PFSK-1 (cell line): ENCODE results near the gene DCTN4.

Experiments
- FOXP2 ChIP-seq: optimal IDR thresholded peaks from 2 replicates; pipeline ENCODE3; 2011; ENCODE audit warnings: borderline replicate concordance, control low read depth, inconsistent platforms; ENCODE audit not compliant: insufficient read depth; ENCODE audit errors: extremely low read length, extremely low read depth
- POLR2AphosphoS5 ChIP-seq: IDR thresholded peaks from 2 replicates; pipeline ENCODE4 v1.6.1; 2012; ENCODE audit warnings: low read depth, mild to moderate bottlenecking, control low read depth, low read length, moderate library complexity
- SIN3A ChIP-seq: IDR thresholded peaks from 2 replicates; pipeline ENCODE4 v1.6.1; 2012; ENCODE audit warnings: mild to moderate bottlenecking, low read length, moderate library complexity, borderline replicate concordance; ENCODE audit not compliant: insufficient read depth
- TAF1 ChIP-seq: IDR thresholded peaks from 2 replicates; pipeline ENCODE4 v1.6.1; 2012; ENCODE audit warnings: low read length, control low read depth, borderline replicate concordance; ENCODE audit not compliant: insufficient read depth
- TF ChIP-seq, protein P1 (sequence below), 2 experiments: IDR thresholded peaks; 2 replicates each; pipeline versions ENCODE4 v1.6.1 to v1.8.0; 2011 to 2012; ENCODE audit warnings: low read depth in 2 of 2, low read length in 2 of 2, control low read depth in 1 of 2, inconsistent platforms in 1 of 2, mild to moderate bottlenecking in 1 of 2, moderate library complexity in 1 of 2; ENCODE audit not compliant: insufficient read depth in 1 of 2

DCTN4 gene

DNA sequence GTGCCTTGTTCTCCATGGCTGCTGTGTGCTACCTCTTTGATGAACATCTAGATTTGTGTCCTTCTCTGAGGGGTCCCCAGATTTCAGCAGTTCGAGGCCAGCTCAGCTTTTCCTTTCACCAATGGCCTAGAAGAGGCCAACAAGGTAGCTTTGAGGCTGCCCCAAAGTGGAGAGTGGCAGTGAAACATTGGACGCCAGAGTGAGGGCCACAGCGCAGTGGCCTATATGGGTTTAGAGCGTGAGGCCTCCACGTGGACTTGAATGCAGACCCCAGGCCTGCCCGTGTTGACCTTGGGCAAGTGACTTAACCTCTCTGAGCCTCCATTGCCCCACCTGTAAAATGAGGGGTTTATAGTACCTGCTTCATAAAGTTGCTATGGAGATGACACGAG, 85.9 kb downstream of the DCTN4 start:
- TF ChIP-seq, protein P1, sequence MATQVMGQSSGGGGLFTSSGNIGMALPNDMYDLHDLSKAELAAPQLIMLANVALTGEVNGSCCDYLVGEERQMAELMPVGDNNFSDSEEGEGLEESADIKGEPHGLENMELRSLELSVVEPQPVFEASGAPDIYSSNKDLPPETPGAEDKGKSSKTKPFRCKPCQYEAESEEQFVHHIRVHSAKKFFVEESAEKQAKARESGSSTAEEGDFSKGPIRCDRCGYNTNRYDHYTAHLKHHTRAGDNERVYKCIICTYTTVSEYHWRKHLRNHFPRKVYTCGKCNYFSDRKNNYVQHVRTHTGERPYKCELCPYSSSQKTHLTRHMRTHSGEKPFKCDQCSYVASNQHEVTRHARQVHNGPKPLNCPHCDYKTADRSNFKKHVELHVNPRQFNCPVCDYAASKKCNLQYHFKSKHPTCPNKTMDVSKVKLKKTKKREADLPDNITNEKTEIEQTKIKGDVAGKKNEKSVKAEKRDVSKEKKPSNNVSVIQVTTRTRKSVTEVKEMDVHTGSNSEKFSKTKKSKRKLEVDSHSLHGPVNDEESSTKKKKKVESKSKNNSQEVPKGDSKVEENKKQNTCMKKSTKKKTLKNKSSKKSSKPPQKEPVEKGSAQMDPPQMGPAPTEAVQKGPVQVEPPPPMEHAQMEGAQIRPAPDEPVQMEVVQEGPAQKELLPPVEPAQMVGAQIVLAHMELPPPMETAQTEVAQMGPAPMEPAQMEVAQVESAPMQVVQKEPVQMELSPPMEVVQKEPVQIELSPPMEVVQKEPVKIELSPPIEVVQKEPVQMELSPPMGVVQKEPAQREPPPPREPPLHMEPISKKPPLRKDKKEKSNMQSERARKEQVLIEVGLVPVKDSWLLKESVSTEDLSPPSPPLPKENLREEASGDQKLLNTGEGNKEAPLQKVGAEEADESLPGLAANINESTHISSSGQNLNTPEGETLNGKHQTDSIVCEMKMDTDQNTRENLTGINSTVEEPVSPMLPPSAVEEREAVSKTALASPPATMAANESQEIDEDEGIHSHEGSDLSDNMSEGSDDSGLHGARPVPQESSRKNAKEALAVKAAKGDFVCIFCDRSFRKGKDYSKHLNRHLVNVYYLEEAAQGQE (IDR thresholded peaks at IDR 0.05; ENCODE audit: insufficient read depth in 1 of 2, low read depth in 2 of 2, low read length in 2 of 2), result no peak
- TF ChIP-seq SIN3A, result no peak
- TF ChIP-seq FOXP2, result no peak

DNA sequence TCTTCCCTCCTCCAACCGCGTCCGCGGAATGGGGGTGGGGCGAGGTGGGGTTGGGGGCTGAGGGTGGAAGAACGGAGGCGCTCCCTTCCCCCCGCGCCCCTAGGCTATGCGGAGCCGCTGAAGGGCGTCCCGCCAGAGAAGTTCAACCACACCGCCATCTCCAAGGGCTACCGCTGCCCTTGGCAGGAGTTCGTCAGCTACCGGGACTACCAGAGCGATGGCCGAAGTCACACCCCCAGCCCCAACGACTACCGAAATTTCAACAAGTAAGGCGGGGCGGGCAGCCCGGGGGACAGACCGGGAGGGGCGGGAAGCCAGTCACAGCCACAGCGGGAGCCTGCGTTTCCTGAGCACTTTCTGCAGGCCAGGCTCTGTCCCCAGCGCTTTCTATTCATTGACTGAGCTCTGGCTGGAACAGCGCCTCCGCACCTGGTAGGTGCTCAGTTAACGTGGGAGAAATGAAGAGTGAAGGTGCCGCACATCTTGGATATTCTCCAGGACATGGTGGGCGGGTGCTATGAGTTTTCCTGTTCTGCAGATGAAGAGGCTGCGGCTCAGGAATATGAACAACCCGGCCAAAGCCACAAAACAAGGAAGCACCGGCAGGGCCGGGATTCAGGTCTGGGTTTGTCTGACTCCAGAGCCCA, 86.5 kb downstream of the DCTN4 start:
- no peak for TF ChIP-seq FOXP2

DNA sequence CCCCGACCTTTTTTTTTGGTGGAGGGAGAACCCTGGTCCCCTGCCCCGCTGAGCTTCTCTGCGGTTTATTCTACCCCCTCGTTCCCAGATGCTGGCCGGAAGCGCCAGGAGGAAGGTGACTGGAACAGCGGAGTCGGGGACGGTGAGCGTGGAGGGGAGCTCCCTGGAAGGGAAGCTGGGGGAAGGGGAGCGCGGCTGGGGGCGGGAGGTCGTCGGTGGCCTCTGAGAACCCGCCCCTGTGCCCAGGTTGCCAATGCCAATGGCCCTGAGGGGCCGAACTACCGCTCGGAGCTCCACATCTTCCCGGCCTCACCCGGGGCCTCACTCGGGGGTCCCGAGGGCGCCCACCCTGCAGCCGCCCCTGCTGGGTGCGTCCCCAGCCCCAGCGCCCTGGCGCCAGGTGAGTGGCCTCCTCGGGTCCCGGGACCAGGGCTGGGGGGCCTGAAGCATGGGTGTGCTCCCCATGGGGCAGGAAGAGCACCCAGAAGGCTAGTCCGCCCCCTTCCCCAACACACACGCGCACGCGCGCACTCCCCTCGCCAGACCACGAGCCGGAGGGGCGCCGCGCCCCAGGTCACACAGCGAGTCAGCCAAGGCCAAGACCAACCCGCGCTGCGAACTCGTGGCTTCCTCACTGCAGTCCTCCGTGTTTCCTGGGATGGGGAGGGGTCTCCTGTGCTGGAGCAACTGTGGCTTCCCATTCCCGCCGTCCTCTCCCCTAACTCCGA, 87.1 kb downstream of the DCTN4 start:
- TF ChIP-seq TAF1, result no peak
- TF ChIP-seq FOXP2, result no peak
- TF ChIP-seq, protein P1 (IDR thresholded peaks at IDR 0.05; ENCODE audit: insufficient read depth in 1 of 2, low read depth in 2 of 2, low read length in 2 of 2), result no peak
- no peak for TF ChIP-seq POLR2AphosphoS5
- TF ChIP-seq SIN3A, result no peak

DNA sequence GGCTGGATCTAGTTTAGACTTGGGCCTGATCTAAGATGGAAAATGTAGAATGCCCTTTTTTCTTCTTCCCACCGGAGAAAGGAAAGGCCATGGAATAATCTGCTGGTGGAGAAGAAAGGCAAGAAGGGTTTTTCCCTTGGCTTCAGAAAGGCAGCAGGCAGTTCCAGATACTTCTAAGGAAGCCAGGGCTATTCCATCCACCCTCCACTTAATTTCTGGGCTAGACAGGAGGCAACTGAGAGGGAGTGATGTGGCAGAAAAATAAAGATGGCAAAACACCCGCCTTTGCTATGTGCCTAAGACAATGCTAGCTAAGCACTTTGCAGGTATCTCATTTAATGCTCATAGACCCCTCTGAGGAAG, 87.9 kb downstream of the DCTN4 start:
- TF ChIP-seq SIN3A (no peak), TAF1 (no peak)

DNA sequence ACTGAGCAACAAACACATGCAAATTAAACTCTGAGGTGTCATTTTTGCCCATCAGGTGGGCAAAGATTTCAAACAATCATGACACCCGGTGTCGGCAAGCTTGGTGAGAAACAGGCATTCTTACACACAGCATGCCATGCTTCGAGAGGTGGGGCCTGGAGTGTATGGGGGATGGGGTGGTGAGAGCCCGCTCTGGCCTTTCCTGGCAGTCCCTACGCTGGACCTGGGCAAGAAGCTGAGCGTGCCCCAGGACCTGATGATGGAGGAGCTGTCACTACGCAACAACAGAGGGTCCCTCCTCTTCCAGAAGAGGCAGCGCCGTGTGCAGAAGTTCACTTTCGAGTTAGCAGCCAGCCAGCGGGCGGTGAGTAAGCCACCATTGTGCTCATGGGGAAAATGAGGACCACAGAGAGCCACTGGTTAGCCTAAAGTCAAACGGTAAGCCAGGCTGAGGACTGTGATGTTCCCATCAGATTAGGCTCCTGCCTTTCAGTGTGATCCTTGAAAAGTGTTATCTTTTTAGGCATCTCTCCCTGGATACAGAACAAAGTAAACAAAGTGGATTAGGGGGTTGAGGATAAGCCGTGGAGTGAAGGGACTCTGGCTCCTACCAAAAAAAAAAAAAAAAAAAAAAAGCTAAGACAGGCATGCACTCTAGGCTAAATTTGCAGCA, 88.4 kb downstream of the DCTN4 start:
- TF ChIP-seq SIN3A (no peak), POLR2AphosphoS5 (no peak), FOXP2 (no peak), TAF1 (no peak)
- TF ChIP-seq, protein P1 (IDR thresholded peaks at IDR 0.05; ENCODE audit: insufficient read depth in 1 of 2, low read depth in 2 of 2, low read length in 2 of 2), result no peak

DNA sequence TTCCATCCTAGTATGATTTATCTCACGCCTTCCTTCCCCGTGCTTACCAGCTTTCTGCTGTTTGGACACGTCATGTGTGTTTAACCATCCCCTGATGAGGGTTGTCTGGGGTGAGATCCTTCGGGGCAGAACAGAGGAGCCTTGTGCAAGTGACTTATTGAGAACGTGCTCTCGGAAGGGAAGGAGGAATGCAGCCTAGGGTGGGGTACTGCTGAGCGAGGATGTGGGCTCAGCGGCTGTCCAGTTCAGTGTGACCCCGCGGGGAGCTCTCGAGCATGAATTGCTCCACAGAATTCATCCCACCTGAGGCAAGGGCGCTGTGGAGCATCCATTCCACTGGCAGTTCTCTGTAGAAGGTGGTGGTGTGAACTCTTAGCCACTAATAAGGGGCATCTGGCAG, 93.8 kb downstream of the DCTN4 start:
- TF ChIP-seq FOXP2 (no peak), TAF1 (no peak), POLR2AphosphoS5 (no peak), SIN3A (no peak)
- TF ChIP-seq, protein P1 (IDR thresholded peaks at IDR 0.05; ENCODE audit: insufficient read depth in 1 of 2, low read depth in 2 of 2, low read length in 2 of 2), result no peak
